Stimulated activated naive CD8-positive, alpha-beta T cell treated with anti-CD3 and anti-CD28 coated beads, Interleukin-15, Interleukin-2, amounts not matched to agents 100 U/mL and 50 U/mL, for 24 hours (primary cell): ENCODE results near the gene SPATA4.
A peak's percentile ranks its signal among the peaks of the same experiment; 100 is the strongest.

ENCODE experiments used
- ATAC-seq: fragments of 150-1000 bp; cut with Tn5 transposase; one replicate; pipeline ENCODE4 v1.10.0; 2021
- DNase-seq: peaks from one replicate; pipeline ENCODE4 v3.0.0; 2021

Gene SPATA4

DNA sequence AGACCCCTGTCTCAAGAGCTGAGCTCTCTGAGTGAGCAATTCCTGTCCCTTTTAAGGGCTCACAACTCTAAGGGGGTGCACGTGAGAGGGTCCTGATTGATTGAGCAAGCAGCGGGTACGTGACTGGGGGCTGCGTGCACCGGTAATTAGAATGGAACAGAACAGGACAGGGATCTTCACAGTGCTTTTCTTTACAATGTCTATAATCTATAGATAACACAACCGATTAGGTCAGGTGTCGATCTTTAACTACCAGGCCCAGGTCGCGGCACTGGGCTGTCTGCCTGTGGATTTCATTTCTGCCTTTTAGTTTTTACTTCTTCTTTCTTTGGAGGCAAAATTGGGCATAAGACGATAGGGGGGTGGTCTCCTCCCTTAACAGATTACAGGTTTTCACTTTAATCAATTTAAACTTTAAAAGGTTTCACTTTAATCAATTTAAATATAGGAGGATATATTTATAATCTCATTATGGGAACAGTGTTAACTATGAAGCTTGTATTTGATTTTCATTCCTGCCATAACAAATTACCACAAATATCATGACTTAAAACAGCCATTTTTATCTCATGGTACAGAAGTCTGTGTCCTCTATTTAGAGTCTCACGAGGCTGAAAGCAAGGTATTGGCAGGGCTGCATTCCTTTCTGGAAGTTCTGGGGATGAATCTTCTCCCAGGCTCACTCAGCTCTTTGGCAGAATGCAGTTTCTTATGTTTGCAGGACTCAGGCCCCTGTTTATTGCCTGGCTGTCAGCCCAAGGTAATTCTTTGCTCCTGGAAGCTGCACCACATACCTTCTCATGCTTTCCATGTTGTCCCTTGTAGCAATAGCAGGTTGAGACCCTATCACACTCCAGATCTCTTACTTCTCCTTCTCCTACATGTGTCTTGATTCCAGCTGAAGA lies 5.2 kb downstream of the SPATA4 start:
- no peak for ATAC-seq
- no peak for DNase-seq

DNA sequence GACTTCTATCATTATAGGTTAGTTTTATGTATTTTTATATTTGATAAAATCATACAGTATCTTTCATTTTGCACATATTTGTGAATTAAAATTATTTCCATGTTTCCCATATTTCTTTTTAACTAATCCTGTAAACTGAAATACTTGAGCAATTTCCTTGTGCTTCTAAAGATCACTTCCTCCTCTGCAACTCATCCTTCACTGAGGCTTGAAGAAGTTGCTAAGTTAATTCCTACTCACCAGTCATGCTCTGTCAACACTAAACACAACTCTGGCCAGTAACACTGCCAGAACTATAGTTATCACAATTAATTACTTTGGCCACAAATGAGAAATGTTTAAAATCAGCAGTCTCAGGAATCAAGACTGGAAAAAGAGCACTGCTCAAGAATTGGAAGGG lies 6.7 kb downstream of the SPATA4 start:
- ATAC-seq, result no peak
- DNase-seq, result no peak

DNA sequence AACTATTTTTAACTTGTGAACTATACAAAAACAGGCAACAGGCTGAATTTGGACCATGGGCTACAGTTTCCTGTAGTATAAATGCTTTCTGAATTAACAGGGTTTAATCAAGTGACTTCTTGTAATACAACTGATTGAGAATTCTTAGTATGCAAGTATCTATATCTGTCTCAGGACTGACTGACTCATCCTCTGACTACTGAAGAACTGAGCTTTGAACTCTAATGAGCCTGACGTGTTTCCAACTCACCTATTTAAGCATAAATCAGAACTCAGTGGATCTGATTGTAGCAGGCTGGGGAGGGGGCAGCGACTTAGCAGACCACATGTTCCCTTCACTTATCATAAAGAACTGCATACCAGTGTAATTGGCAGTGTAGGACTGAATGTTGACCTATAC lies 7.8 kb downstream of the SPATA4 start:
- ATAC-seq, result peak; percentile 83
- DNase-seq, result no peak

DNA sequence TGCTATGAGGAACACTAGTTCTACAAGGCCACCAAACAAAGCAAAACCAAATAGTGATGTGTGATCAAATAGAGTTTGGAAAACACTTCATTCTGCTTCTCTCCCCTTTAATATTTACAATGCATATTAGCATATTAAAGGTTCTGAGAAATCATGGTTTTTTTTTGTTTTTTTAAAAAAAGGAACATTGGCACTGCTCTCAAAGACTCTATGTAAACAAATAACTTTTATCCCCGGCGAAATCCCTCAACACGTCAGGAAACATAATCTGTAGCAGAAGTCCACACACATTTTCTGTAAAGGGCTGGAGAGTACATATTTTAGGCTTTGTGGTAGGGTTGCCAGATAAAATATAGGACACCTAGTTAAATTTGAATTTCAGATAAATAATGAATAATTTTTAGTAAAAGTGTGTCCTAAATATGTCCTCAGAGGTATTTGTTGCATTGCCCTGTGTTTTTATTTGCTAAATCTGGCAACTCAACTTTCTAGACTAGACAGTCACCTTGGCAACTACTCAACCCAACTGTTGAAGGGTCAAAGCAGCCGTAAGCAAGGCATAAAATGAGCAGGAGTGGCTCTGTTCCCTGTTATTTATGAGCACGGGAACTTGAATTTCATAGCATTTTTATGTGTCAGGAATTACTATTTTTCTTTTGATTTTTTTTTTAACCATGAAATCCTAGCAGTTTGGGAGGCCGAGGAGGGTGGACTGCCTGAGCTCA lies 8.6 kb downstream of the SPATA4 start:
- ATAC-seq (no peak), DNase-seq (no peak)

DNA sequence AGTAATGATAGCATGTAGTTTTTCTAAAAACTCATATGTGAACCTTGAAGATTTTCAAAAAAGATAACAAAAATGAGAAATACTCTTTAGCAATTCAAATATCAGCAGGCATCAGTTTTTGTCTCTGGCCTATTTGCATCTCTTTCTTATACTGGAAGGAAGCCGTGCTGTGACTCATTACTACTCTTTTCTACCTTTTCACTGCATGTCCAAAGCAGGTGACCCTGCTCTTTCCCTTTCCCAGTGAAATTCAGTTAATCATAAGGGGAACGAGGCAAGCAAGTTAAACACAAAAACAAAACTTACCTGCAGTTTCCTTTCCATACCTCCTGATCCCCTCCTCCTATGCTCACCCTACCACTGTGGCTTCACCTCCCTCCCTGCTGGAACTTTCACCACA lies 9.3 kb downstream of the SPATA4 start:
- ATAC-seq (no peak), DNase-seq (no peak)

DNA sequence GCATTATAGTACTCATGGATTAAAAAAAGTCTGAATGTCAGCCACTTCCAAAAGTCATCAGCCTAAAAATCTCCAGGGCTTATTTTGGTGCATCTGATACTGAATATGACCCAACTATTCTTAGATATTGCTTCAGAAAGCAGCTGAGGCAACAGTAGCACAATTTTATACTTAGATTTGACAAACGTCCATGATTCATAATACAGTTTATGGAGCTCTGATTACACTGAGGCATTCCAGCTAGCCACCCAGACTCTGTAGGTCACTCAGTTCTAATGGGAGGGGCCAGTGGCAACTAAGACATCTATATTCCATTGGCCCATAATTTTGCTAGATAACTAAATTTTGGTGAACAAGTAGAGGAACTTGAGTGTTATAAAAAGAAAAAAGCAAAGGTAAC lies 10.3 kb downstream of the SPATA4 start:
- ATAC-seq (no peak), DNase-seq (no peak)

DNA sequence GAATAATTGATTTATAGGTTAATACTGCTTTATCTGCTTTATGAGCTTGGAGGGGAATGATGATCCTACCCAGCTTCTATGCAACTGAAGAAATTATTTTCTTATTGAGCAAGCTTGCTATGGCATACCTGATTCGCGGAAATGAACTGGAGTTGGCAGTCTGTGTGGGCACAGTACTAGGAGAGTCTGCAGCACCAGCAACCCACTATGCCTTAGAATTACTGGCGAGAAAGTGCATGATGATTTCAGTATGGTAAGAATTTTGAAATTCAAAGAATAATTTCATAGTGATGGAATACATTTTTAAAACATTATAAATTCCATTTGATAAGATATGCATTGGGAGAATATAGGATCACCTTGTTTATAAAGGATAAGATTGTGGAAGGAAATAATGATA lies 32.3 kb downstream of the SPATA4 start:
- DNase-seq (no peak), ATAC-seq (no peak)

DNA sequence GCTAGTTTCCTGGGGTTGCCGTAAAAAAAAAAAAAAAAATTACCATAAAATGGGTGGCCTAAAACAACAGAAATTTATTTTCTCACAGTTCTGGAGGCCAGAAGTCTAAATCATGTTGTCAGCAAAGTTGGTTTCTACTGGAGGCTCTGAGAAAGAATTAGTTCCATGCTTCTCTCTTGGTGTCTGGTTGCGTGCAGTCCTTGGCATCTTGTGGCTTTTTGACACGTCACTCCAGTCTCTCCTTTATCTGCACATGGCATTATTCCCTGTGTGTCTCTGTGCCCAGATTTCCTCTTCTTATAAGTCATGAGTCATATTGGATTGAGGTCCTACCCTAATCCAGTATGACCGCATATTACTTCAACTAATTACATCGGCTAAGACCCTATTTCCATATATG lies 38.7 kb downstream of the SPATA4 start:
- DNase-seq, result no peak
- no peak for ATAC-seq

DNA sequence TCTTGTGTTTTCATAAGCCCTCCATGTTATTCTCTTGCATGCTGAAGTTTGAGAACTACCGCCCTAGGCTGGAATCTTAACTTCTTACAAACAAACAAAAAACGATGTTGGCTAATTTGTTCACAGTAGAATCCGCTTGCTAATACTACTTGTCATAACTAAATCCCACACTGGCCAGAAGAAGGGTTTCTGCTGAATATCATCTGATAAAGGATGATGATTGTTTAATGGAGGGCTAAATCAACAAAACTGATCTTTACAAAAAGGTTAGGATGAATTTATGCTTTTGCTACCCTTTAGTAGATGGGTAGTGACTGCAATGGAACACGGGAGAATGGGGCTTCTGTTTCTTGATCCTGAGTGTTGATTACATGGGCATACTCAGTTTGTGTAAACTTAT lies 42.3 kb downstream of the SPATA4 start:
- ATAC-seq (no peak), DNase-seq (no peak)

DNA sequence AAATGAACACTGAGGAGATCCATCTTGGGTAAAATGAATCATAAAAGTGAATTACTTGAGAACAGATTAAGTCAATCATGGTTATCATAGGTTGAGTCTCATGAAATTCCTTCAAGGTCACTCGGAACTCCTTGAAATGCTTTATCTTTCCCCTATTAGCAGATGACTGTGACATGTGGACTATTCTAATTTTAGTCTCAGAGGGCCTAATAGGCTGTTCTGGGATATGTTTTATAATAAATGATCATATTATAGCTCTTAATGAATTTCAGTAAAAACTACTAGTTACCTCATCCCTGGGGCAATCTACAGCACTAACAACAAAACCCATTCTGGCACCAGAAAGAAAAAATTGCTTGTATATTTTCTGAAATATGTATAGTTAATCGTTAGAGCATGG lies 44.7 kb downstream of the SPATA4 start:
- ATAC-seq (no peak), DNase-seq (no peak)

DNA sequence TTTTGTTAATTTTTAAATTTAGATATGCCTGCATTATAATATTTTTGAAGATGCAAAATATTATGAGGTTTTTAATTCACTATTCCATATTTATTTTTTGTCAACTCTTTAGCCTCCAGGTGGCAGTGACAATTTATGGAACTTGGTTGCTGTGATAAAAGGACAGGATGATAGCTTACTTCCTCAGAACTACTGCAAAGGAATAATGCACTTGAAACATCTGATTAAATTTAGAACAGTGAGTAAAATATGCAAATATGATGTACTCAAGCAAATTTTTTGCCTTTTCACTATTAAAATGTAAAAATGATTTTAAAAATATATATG lies 45.1 kb downstream of the SPATA4 start:
- ATAC-seq, result no peak
- no peak for DNase-seq

DNA sequence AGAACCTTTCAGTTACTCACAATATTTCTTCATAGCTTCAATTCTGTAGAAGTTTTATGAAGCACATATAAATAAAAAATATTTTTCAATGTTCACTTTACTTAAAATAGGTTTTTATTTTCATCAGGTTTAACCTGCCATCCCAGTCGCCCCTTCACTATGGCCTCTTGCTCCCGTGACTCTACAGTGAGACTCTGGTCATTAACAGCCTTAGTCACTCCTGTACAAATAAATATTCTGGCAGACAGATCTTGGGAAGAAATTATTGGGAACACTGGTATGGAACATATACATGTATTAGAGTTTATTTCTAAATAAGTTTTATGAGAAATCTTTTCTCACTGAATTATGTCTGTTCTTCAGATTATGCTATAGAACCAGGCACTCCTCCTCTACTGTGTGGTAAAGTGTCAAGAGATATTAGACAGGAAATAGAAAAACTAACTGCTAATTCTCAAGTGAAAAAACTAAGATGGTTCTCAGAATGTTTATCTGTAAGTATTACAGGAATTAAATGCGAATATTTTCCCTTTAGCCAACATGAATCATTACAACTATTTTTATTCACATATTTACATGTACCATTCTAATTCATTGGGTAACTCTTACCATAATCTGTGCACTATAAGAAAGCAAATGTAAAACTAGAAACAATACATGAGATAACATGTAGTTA lies 45.6 kb downstream of the SPATA4 start:
- no peak for ATAC-seq
- DNase-seq, result no peak

DNA sequence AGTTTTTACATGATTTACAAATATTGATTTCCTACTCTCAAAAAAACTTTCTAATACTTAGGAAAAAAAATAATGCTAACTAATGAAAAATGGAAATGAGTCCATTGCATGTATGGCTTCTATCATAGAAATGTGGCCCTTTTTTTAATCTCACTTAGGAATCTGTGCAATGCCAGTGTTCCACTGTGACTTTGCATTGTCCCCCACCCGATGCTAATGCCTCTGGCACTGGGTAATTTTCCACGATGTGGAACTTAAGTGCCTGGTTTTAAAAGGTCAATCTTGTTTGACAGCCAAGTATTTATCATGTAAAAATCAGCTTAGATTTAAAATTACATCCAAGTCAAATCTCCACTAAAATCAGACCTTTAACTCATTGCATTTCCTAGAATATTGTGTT lies 53.1 kb downstream of the SPATA4 start:
- ATAC-seq, result no peak

DNA sequence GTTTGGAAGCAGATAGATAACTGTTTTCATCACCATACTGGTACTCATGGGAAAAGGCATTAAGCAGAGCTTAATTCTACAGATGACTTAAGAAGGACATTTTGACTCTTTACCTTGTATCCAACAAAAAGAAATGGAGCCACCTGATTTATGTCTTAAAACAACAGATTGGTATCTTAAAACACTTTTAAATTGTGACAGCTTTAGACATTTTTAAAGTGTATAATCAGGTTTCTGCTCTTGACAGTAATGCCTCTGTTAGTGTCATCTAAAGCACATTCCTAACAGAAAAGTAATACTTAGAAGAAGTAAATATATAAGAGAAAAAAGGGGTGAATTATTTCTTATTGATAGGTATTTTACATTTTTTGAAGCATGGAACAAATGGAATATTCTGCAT lies 55.9 kb downstream of the SPATA4 start:
- DNase-seq (no peak), ATAC-seq (no peak)

More for the DNA sequence above, 53.1 kb downstream of the SPATA4 start:
- DNase-seq, result no peak

DNA sequence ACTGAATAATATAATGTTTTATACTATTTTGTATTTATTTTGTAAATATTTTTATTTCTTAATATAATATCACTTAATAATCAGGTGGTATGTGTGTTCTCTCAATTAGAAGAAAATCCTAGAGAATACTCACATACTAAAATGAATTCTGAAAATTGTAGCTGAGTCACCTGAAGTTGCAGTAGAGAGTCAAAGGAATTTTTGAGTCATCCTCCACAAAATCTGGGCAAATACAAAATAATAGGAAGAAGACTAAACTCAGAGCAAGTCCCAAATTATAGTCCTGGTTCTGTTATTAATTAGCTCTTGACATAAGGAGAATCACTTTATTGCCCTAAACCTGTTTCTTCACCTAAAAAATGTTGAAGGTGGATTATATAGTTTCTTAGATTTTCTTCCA lies 57.8 kb downstream of the SPATA4 start:
- DNase-seq, result no peak
- ATAC-seq, result no peak

DNA sequence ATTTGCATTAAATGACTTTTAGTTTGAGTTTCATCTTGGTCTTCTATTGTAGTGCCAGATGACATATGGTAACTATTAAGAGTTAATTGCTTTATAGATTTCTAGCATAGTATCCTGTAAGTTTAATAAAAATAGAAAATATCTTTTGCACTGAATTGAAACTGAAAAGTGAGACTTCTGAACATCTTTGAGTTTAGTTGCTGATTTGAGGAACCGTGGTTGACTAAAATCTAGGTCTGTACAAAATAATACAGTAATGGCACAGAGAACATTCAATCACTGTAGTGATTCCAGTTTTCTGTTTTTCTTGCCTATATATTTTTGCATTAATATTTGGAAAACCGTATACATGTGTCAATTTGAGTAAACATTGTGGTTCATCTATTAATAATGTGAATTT lies 60.7 kb downstream of the SPATA4 start:
- DNase-seq (no peak), ATAC-seq (no peak)
